SH-SY5Y (cell line): ENCODE data around the gene ITGAL.

Experiments used
- GATA2 ChIP-seq: IDR thresholded peaks from 2 replicates; pipeline ENCODE4 v1.6.1; 2011; ENCODE audit warnings: mild to moderate bottlenecking, low read depth, low read length
- GATA3 ChIP-seq: IDR thresholded peaks from 2 replicates; pipeline ENCODE4 v1.6.1; 2011; ENCODE audit warnings: low read depth, mild to moderate bottlenecking, low read length, moderate library complexity

GRCh38 chr16:30457256-30457655 is 15.3 kb upstream of the ITGAL start:
- TF ChIP-seq GATA2 (no peak), GATA3 (no peak)
